Testis (tissue), 3 donors: Measurements from ENCODE around the gene MSRB3. TPM values are rescaled to one million over a fixed set of nuclear protein-coding genes. Genes with fewer than 3 reads are reported as not detected.

ENCODE experiments used
- DNase-seq: peaks from one replicate; pipeline ENCODE4 v3.0.0-alpha.2; 2019
- H3K27ac ChIP-seq, 2 donors: fragments of 200-600 bp; sonication (generic); one replicate each; pipeline ENCODE4 v1.5.1; 2019
- H3K27me3 ChIP-seq: fragments of 200-600 bp; sonication (generic); one replicate; pipeline ENCODE4 v1.5.1; 2019
- H3K36me3 ChIP-seq: fragments of 200-600 bp; sonication (generic); one replicate; pipeline ENCODE4 v1.5.1; 2017; ENCODE audit warnings: low read depth; ENCODE audit errors: missing control alignments
- H3K4me1 ChIP-seq: fragments of 200-600 bp; sonication (generic); one replicate; pipeline ENCODE4 v1.5.1; 2019
- H3K4me3 ChIP-seq, 2 donors: fragments of 200-600 bp; sonication (generic); one replicate each; pipeline ENCODE4 v1.5.1; 2017 to 2019
- H3K9me3 ChIP-seq: fragments of 200-600 bp; sonication (generic); one replicate; pipeline ENCODE4 v1.5.1; 2017
- CTCF ChIP-seq, 3 experiments: fragments of 450-650 bp in 2 of 3; fragments of 200-600 bp in 1 of 3; sonication (generic) in 1 of 3; IDR thresholded peaks; one replicate each; pipeline ENCODE4 v1.5.1; 2016 to 2019; ENCODE audit warnings: antibody characterized with exemption in 3 of 3, mild to moderate bottlenecking in 2 of 3, moderate library complexity in 1 of 3
- POLR2A ChIP-seq: fragments of 450-650 bp; IDR thresholded peaks from one replicate; pipeline ENCODE4 v1.6.1; 2017; ENCODE audit warnings: antibody characterized with exemption, mild to moderate bottlenecking, moderate library complexity
- WGBS, 2 donors: methylation state at CpG; one replicate each; pipeline ENCODE4 v1.1.5; 2018; 5-methylcytosine and 5-hydroxymethylcytosine counted together
- intact Hi-C: fragments of 100-400 bp; cut with DNase I; formaldehyde crosslinking; loops from one replicate; pipeline ENCODE4 v1.15.1; 2023; ENCODE audit warnings: low total_unique reads
- polyA plus RNA-seq: library from polyadenylated mRNA; stranded (reverse); fragments of 350-450 nt; fragmentation: Illumina TruSeq; extraction: RNeasy Lipid Tissue Mini Kit (QIAGEN cat#74804); gene quantifications from one replicate; pipeline ENCODE4 v1.2.3, GENCODE V29; 2014; ENCODE audit warnings: low read depth, low replicate concordance; ENCODE audit not compliant: insufficient read depth
- total RNA-seq, 2 donors: library from RNA; depleted of rRNA; stranded (reverse); fragments of >200 nt; gene quantifications; one replicate each; pipeline ENCODE4 v1.2.3, GENCODE V29; 2016

MSRB3 gene
- total and polyA plus RNA-seq, 3 donors from 2014 or later, result 15.1 to 20.0 (median 17.2) TPM

- Histone ChIP-seq H3K36me3 (no peaks in the 10 kb centered on the region), H3K9me3 (no peaks in the 10 kb centered on the region), H3K4me3 (no peak overlapping the region), H3K4me1 (no peaks in the 10 kb centered on the region), H3K27ac (no peak overlapping the region), H3K27me3 (no peaks in the 10 kb centered on the region)
- TF ChIP-seq POLR2A, result no peak
- 85 to 88% methylated on average over 4 of the region's 4 CpGs for WGBS, 2 donors
- DNase-seq, result no peak
- intact Hi-C loops, result no loop called here
Observed at GRCh38 chr12:65318186-65318685, 39.8 kb downstream of the MSRB3 start.

GRCh38 chr12:65319688-65320200, 41.3 kb downstream of the MSRB3 start:
- Histone ChIP-seq H3K27ac (no peak overlapping the region), H3K4me1 (no peaks in the 10 kb centered on the region), H3K27me3 (no peaks in the 10 kb centered on the region), H3K9me3 (no peaks in the 10 kb centered on the region), H3K4me3 (no peak overlapping the region), H3K36me3 (no peaks in the 10 kb centered on the region)
- no peak for DNase-seq
- intact Hi-C loops, result no loop called here
- WGBS, 2 donors, result 72 to 83% methylated on average over 3 of the region's 3 CpGs
- TF ChIP-seq POLR2A (no peak), CTCF (IDR thresholded peaks at IDR 0.05) (no peak)

- no peak overlapping the region for H3K4me3 ChIP-seq
- no peak for TF ChIP-seq POLR2A
- WGBS, 2 donors, result 34 to 54% methylated on average over 5 of the region's 5 CpGs
- no peaks in the 10 kb centered on the region for H3K9me3 ChIP-seq
- H3K27me3 ChIP-seq, result no peaks in the 10 kb centered on the region
- H3K36me3 ChIP-seq, result no peaks in the 10 kb centered on the region
- intact Hi-C loops, result no loop called here
- no peaks in the 10 kb centered on the region for H3K4me1 ChIP-seq
- no peak for DNase-seq
- no peak overlapping the region for H3K27ac ChIP-seq
Observed at GRCh38 chr12:65323070-65323469, 44.6 kb downstream of the MSRB3 start.

GRCh38 chr12:65324056-65324455, 45.6 kb downstream of the MSRB3 start:
- intact Hi-C loops, result no loop called here
- Histone ChIP-seq H3K9me3 (no peaks in the 10 kb centered on the region), H3K27ac (no peak overlapping the region), H3K27me3 (no peaks in the 10 kb centered on the region), H3K4me3 (no peak overlapping the region), H3K36me3 (no peaks in the 10 kb centered on the region), H3K4me1 (no peaks in the 10 kb centered on the region)
- 47 to 49% methylated on average over 2 of the region's 2 CpGs for WGBS, 2 donors
- no peak for DNase-seq
- no peak for TF ChIP-seq CTCF (IDR thresholded peaks at IDR 0.05)
- no peak for TF ChIP-seq POLR2A

GRCh38 chr12:65324551-65324950, 46.1 kb downstream of the MSRB3 start:
- intact Hi-C loops, result no loop called here
- 91 to 93% methylated on average over 3 of the region's 3 CpGs for WGBS, 2 donors

More at GRCh38 chr12:65324551-65324950, 46.1 kb downstream of the MSRB3 start:
- no peak for DNase-seq
- TF ChIP-seq CTCF (IDR thresholded peaks at IDR 0.05) (no peak), POLR2A (no peak)
- H3K36me3 ChIP-seq, result no peaks in the 10 kb centered on the region
- no peaks in the 10 kb centered on the region for H3K27me3 ChIP-seq
- H3K9me3 ChIP-seq, result no peaks in the 10 kb centered on the region
- no peaks in the 10 kb centered on the region for H3K4me1 ChIP-seq
- no peak overlapping the region for H3K4me3 ChIP-seq
- H3K27ac ChIP-seq, result no peak overlapping the region
